K562 (cell line): Measurements from ENCODE around the gene PTGFR. TPM values are rescaled to one million over a fixed set of nuclear protein-coding genes. Genes with fewer than 3 reads are reported as not detected.

Source experiments
- polyA plus RNA-seq, 8 experiments: library from polyadenylated mRNA; depleted of rRNA in 4 of 8; stranded (reverse) in 5 of 8; unstranded in 3 of 8; fragments of >200 nt; fragmentation: Nextera tagmentation in 2 of 8; fragmentation: Illumina TruSeq in 1 of 8; extraction: Ambion mirVana in 2 of 8; extraction: Trizol in 1 of 8; gene quantifications; 2 replicates each; pipeline versions ENCODE4 v1.2.1 to v1.2.3, GENCODE V29; 2011 to 2014; ENCODE audit warnings: inconsistent platforms in 1 of 8, missing spikeins in 1 of 8
- total RNA-seq, 7 experiments: library from RNA; depleted of rRNA in 6 of 7; stranded (reverse); fragments of >200 nt in 6 of 7; fragmentation: Illumina TruSeq in 2 of 7; extraction: Trizol in 2 of 7; gene quantifications; 2 replicates each; pipeline versions ENCODE4 v1.2.1 to v1.2.3, GENCODE V29; 2011 to 2021; ENCODE audit warnings: low replicate concordance in 1 of 7

The PTGFR gene
- total and polyA plus RNA-seq, 9 of the 15 experiments (the other 6 are each of a cell fraction or from before 2014, with no cell fraction given): 0.04 TPM; not detected in 8

Other genes starting within 250 kb of the PTGFR start
- not detected in 2 replicates for gene IFI44L, start 129.5 kb downstream of the PTGFR start, total RNA-seq (2014; rRNA removed)
- gene IFI44L, start 129.5 kb downstream of the PTGFR start, total RNA-seq (2014; rRNA removed; fragmentation: Illumina TruSeq; extraction: Trizol): not detected in 2 replicates
- gene IFI44L, start 129.5 kb downstream of the PTGFR start, total RNA-seq (2015; rRNA removed; fragmentation: Illumina TruSeq; extraction: Trizol): not detected in 2 replicates
- gene IFI44L, start 129.5 kb downstream of the PTGFR start, total RNA-seq (2021): 0.18 and 0.22 TPM in 2 replicates
- gene IFI44L, start 129.5 kb downstream of the PTGFR start, polyA plus RNA-seq (2011; rRNA removed): not detected in 2 replicates
- gene IFI44L, start 129.5 kb downstream of the PTGFR start, polyA plus RNA-seq (2014; fragmentation: Illumina TruSeq; extraction: Trizol): 0.07 TPM in 1 of 2 replicates, not detected in the other
- gene IFI44L, start 129.5 kb downstream of the PTGFR start, polyA plus RNA-seq (2014; fragmentation: Nextera tagmentation; extraction: Ambion mirVana): under 1 TPM in 1 of 2 experiments, not detected in 1; 0.04 TPM
- not detected in 2 replicates for gene IFI44L, start 129.5 kb downstream of the PTGFR start, polyA plus RNA-seq (2014; rRNA removed)
- not detected in 2 replicates for gene IFI44, start 158.9 kb downstream of the PTGFR start, total RNA-seq (2014; rRNA removed)
- not detected in 2 replicates for gene IFI44, start 158.9 kb downstream of the PTGFR start, total RNA-seq (2014; rRNA removed; fragmentation: Illumina TruSeq; extraction: Trizol)
- gene IFI44, start 158.9 kb downstream of the PTGFR start, total RNA-seq (2015; rRNA removed; fragmentation: Illumina TruSeq; extraction: Trizol): not detected in 2 replicates
- gene IFI44, start 158.9 kb downstream of the PTGFR start, total RNA-seq (2021): 0.11 TPM in 1 of 2 replicates, not detected in the other
- gene IFI44, start 158.9 kb downstream of the PTGFR start, polyA plus RNA-seq (2011; rRNA removed): not detected in 2 replicates
- gene IFI44, start 158.9 kb downstream of the PTGFR start, polyA plus RNA-seq (2014; fragmentation: Illumina TruSeq; extraction: Trizol): not detected in 2 replicates
- gene IFI44, start 158.9 kb downstream of the PTGFR start, polyA plus RNA-seq (2014; fragmentation: Nextera tagmentation; extraction: Ambion mirVana): not detected
- gene IFI44, start 158.9 kb downstream of the PTGFR start, polyA plus RNA-seq (2014; rRNA removed): not detected in 2 replicates